ENCODE results near the gene CHTOP.
"Not testable (repeated sequence)": the region's sequence is repeated elsewhere in the genome, so short reads cannot be mapped to it uniquely, and the experiment has no call there.

Gene CHTOP

DNA sequence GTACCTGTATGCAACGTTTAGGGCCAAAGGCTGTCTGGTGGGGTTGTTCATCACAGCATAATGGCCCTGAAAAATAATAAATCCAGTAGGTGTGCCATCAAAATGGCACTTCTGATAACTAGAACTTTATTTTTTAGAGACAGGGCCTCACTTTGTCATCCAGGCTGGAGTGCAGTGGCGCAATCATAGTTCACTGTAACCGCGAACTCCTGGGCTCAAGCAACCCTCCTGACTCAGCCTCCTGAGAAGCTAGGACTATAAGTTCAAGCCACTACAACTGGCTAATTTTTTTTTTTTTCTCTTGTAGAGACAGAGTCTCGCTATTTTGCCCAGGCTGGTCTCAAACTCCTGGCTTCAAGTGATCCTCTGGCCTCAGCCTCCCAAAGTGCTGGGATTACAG, 29.3 kb downstream of the CHTOP start:
- peak; percentile 70 for DNase-seq

DNA sequence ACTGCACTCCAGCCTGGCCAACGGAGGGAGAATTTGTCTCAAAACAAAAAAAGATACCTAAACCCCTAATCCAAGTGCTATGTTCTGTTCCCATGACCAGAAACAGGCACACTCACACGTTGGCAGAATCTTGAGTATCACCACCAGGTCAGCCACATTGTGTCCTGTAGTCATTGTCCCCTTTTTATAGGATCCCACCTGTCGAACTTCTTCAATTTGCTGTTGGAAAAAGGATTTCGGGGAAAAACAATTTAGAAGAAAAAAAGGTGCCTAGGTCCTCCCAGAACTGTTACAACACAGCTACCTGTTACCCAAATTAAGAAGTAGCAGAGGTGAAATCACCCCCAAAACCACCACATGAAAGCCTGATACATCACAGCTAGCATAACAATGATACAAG, 33.6 kb downstream of the CHTOP start:
- no peak for DNase-seq

DNA sequence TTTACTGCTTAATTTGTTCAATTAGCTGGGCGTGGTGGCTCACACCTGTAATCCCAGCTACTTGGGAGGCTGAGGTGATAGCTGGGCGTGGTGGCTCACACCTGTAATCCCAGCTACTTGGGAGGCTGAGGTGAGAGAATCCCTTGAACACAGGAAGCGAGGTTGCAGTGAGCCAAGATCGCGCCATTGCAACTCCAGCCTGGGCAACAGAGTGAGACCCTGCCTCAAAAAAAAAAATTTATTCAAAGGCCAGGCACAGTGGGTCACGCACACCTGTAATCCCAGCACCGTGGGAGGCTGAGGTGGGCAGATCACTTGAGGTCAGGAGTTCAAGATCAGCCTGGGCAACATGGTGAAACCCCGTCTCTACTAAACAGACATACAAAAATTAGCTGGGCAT, 34.8 kb downstream of the CHTOP start:
- DNase-seq = not testable (repeated sequence)

DNA sequence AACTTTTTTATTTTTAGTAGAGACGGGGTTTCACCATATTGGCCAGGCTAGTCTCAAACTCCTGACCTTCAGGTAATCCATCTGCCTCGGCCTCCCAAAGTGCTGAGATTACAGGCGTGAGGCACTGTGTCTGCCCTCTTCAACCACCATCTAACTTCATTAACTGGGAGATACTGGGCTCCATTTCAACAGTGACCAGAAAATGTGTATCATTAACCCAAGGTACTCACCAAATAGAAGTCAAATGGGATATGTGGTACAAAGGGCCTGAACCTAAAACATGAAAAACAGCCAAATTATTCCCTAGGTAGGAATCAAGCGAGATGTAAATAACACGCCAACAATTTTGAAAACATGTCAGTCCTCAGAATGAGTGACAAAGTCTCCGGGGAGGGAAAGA, 35.7 kb downstream of the CHTOP start:
- no peak for DNase-seq

DNA sequence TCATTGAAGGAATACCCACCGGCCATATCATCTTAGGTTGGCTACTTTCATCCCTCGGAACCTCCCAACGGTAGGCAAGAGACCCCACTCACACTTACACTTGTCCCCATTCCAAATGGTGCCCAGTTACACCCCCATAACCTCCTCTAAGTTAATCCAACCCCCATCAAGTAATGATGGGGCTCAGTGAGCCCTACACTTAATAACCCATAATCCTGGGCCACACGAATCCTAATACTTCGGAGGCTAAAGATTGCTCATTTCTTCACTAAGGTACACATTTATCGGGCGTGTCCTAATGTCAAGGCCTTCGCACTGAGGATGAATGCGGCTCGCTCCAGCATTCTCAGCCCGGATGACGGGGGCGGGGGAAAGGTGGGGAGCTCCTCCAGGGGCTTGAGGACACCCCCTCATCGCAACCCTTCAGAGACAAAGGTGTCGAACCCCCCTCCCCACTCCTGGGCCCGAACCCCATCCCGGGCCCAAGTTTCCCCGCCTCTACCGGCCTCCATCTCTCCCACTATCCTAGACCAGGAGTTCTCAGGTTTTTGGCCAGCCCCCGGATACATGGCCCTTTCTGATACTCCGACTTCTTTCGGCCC, 36.5 kb downstream of the CHTOP start:
- no peak for DNase-seq

DNA sequence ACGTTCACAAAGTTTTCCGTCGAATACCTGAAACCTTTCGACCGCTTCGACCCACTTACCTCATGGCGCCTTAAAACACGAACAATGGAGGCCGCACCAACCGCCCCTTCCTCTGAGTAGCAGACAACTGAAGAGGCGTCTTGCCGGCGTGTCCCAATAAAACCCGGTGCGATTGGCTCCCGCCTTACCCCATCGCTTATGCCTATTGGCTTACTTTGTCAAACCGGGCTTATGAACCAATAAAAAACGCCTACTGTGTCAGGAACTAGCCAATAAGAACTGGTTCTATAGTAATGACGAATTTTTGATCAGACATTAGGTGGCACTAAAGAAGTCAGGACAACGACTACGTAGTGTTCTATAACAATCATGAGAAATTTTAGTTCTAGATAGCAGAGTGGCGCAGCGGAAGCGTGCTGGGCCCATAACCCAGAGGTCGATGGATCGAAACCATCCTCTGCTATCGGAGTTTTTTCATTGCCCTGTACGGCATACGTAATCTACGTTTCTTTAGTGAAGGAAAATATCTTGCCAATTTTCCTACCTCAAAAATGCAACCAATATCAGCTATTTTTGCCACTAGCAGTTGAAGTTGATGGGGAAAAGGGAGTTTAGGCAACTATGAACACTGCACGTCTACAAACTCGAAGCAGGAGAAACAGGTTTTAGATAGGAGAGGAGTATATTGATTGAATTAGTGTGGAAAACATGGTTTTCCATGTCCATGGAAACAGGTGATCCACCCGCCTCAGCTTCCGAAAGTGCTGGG, 37.2 kb downstream of the CHTOP start, which contains the start of gene ILF2:
Gene ILF2 (minus strand): TSS at position 135 of the 769 bp plus-strand sequence. CDS start 71 bp downstream, at position 64.
- DNase-seq = peak; percentile 99

DNA sequence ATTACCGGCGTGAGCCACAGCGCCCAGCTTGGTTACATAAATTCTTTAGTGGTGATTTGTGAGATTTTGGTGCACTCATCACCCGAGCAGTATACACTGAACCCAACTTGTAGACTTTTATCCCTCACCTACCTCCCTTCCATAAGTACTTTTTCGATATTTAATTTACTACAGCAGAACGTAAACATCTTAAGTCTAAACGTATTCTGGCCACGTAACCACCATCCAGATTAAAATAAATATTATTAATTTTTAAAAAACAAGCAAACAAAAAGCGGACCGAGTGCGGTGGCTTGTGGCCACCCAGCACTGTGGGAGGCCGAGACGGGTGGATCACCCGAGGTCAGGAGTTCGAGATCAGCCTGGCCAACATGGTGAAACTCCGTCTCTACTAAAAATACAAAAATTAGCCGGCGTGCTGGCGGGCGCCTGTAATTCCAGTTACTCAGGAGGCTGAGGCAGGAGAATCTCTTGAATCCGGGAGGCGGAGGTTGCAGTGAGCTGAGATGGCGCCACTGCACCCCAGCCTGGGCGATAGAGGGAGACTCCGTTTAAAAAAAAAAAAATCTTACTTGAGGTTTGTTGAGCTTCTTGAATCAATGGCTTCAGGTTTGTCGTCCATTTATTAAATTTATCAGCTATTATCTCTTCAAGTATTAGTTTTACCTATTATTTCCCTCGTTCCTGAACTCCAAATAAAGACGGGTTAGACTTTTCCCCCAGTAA, 37.9 kb downstream of the CHTOP start:
- DNase-seq = not testable (repeated sequence)

DNA sequence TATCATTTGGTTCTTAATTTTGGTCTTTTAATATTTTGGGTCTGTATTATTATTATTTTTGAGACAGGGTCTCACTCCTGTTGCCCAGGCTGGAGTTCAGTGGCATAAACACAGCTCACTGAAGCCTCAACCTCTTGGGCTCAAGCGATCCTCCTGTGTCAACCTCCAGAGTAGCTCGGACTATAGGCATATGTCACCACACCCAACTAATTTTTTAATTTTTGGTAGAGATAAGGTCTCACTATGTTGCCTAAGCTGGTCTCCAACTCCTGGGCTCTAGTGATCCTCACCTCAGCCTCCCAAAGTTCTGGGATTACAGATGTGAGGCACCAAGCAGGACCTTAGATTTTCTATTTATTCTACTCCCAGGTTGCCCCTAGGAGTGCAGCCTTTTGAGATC, 39.6 kb downstream of the CHTOP start:
- no peak for DNase-seq

DNA sequence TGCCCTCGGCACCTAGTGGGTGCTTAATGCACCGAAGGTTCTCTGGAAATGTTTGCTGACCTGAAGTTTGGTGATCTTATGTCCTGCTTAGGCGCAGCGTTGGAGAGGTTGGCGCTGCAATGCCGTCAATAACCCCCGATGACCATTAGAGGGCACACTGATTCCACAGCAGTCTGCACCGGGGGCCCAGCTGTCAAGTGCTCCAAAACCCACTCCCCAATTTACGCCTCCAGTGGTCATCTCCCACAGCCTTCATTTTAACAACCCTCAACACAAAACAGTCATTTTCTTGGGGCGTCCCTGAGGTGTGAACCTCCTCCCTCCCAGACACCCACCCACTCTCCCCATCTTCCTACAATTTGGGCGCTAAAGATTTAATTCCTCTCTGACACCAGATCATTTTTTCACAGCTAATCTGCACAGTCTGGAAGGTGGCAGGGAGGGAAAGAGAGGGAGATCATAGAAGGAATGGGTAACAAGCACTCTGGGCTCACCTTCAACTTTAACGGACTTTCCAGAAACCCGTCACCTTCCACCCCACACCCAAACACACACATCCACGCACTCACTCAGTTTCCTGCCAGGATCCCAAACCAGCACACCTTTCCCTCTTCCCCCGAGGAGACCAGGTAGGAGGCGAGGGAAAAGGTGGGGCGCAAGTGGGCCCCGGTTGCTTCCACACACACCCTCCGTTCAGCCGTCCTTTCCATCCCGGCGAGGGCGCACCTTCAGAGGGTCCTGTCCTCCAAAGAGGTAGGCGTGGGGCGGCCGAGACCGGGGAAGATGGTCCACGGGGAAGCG, 44.1 kb downstream of the CHTOP start:
- DNase-seq = peak; percentile 30

DNA sequence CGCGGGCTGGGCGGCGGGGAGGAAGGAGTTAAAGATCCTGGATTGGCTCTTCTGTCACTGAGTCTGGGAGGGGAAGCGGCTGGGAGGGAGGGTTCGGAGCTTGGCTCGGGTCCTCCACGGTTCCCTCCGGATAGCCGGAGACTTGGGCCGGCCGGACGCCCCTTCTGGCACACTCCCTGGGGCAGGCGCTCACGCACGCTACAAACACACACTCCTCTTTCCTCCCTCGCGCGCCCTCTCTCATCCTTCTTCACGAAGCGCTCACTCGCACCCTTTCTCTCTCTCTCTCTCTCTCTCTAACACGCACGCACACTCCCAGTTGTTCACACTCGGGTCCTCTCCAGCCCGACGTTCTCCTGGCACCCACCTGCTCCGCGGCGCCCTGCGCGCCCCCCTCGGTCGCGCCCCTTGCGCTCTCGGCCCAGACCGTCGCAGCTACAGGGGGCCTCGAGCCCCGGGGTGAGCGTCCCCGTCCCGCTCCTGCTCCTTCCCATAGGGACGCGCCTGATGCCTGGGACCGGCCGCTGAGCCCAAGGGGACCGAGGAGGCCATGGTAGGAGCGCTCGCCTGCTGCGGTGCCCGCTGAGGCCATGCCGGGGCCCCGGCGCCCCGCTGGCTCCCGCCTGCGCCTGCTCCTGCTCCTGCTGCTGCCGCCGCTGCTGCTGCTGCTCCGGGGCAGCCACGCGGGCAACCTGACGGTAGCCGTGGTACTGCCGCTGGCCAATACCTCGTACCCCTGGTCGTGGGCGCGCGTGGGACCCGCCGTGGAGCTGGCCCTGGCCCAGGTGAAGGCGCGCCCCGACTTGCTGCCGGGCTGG, 44.9 kb downstream of the CHTOP start, which contains the start of gene NPR1:
Gene NPR1 (plus strand): TSS at position 170 of the 818 bp plus-strand sequence. CDS start 421 bp downstream, at position 591.
- peak; percentile 14 for DNase-seq

DNA sequence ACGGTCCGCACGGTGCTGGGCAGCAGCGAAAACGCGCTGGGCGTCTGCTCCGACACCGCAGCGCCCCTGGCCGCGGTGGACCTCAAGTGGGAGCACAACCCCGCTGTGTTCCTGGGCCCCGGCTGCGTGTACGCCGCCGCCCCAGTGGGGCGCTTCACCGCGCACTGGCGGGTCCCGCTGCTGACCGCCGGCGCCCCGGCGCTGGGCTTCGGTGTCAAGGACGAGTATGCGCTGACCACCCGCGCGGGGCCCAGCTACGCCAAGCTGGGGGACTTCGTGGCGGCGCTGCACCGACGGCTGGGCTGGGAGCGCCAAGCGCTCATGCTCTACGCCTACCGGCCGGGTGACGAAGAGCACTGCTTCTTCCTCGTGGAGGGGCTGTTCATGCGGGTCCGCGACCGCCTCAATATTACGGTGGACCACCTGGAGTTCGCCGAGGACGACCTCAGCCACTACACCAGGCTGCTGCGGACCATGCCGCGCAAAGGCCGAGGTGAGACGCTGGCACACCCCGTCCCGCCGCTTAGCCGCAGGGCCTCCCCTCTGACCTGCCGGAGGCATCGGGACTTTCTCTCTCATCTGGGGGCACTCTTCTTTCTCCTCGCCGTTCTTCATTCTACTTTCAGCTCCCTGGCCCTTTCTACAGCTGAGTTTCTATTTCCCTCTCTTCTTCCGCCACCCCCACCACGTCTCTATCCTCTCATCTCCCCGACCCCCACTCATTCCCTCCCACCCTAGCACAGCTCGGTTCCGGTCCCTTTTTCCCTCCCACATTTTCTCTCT, 45.7 kb downstream of the CHTOP start:
- DNase-seq = no peak

DNA sequence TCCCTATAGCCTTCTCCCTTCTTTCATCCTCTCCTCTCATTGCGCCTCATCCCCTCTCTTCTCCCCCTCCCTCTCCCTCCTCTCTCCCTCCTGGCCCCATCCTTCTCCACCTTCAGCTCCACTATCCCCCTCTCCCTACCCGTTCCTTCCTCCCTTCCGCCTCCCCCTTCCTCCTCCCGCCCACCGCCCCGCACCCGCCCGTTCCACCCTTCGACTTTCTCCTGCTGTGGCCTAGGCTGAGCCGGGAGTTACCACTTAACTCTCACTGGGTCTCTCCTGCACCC, 46.2 kb downstream of the CHTOP start:
- no peak for DNase-seq

DNA sequence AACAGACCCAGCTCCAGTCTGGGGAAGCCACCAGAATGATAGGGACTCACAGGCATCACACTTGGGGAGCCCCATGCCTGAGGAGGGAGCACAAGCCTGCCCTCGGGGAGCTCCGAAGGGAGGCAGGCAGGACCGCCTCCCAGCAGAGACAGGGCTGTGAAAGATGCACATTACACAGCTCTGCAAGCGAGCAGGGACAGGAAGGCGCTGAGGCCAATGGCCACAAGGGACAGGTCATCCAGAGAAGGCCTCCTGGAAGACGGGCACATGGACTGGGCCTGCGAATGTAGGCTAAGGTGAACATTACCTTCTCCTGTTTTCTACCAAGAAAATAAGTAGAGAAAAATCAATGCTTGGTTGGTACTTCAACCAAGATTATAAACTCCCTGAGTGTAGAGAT, 48.9 kb downstream of the CHTOP start:
- DNase-seq = no peak

DNA sequence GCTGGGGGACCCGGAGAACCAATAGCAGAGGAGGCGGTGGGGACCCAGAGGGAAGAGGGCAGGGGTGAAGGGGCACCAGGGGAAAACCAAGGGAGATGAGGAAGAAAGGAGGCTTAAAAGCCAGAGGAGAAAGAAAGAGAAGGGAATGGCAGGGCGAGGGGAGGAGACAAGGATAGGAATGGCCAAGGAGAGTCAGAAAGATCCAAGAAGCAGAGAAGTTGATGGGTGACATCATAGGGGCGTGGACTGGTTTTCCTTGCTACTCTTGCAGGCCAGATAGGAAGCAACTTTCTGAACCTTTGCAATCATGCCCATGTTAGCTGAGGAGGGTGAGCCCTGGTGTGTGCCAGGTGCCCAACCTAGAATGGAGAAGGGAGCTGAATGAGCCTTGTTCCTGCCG, 50.0 kb downstream of the CHTOP start:
- peak; percentile 27 for DNase-seq

DNA sequence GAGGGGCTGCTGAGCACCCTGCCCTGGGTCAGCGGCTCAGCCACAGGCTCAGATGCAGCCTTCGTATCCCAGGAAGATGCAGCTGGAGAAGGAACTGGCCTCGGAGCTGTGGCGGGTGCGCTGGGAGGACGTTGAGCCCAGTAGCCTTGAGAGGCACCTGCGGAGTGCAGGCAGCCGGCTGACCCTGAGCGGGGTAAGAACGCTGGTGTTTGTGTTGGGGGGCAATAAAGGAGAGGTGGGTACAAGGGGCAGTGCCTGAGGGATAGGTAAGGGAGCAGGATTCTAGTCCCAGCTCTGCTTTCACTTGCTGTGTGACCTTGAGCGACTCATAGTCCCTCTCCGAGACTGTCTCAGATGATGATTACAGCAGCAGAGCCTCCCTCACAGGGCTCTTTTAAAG, 51.0 kb downstream of the CHTOP start:
- DNase-seq = no peak

DNA sequence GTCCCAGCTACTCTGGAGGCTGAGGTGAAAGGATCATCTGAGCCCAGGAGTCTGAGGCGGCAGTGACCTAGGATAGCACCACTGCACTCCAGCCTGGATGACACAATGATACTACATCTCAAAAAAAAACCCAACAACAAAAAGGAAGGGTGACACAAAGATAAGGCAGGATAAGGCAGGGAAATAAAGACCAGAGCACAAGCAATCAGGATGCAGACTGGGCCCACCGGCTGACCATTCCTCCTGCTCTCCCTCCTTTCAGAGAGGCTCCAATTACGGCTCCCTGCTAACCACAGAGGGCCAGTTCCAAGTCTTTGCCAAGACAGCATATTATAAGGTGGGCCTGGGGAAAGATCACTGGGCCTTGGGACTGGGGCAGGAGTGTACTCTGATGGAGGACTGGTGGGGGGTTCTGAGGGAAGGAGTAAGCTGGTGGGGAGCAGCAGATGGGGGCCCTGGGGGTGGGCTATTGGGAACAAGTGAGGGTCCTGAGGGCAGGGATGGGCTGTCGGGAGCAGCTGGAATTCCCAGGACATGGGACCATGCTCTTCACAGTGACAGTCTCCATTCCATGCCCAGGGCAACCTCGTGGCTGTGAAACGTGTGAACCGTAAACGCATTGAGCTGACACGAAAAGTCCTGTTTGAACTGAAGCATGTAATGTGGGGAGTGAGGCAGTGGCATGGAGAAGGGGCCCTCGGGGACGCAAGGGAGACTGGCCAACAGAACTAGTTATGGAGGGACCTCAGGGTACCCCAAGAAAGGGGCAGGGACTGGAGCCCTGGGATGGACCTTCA, 51.9 kb downstream of the CHTOP start:
- DNase-seq = no peak

DNA sequence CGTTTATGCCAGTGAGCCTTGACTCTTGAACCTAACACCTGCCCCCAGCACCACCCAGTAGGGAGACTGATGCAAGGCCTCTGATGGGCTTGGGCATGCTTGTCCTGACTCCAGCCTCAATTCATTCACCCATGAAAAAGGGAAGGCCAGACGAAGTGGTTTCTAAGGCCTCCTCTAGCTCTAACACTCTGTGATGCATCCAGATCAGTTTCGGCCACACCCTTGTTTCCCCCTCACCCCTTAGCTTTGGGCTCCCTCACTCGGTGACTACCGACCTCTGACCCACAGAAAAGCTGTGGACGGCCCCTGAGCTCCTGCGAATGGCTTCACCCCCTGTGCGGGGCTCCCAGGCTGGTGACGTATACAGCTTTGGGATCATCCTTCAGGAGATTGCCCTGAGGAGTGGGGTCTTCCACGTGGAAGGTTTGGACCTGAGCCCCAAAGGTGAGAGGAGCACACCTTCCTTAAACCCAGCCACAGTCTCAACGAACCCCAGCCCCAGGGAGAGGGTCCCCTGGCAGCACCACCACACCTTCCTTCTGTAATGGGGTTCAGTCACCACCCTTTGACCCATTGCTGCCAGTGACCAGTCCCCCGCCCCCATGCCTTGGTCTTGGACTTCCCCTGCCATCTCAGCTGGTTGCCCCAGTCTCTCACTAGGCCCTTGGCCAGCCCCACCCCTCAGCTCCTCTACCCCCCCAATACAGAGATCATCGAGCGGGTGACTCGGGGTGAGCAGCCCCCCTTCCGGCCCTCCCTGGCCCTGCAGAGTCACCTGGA, 53.7 kb downstream of the CHTOP start:
- no peak for DNase-seq

DNA sequence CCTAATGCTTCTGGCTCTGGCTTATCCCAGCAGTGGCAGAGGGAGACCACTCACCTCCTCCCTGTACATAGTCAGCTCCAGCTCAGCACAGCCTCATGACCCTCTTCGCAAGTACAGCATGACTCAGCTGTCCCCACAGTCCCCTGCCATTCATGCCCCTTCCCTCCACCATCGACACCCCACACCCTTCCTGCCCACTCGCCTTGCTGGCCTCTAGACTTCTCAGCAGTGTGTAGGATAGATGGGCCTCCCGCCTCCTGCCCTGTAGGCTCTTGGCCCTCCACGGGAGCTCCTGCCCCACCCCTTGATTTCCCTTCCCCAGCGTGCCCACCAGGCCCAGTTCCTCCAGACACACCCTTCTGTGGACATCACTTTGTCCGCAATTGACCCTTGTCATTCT, 54.4 kb downstream of the CHTOP start:
- DNase-seq = no peak

DNA sequence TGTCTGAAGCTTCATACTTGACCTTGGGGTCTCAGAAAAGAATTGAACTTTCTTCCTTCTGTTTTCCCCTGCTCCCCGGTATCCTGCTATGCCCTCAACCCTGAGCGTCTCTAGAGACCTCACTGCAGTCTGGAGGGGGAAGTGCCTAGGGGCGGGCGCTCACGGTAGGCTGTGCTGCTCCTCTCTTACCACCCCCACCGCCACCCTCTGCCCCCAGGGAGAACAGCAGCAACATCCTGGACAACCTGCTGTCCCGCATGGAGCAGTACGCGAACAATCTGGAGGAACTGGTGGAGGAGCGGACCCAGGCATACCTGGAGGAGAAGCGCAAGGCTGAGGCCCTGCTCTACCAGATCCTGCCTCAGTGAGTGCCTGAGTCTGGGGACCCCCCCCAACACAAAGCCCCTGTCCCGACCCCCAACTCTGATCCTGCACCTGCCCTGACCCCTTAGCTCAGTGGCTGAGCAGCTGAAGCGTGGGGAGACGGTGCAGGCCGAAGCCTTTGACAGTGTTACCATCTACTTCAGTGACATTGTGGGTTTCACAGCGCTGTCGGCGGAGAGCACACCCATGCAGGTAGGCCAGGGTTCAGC, 55.0 kb downstream of the CHTOP start:
- no peak for DNase-seq

All from HCEC 1CT (cell line).